Heart left ventricle (tissue), 13 donors: Measurements from ENCODE around the gene YWHAH.

Source experiments
- CTCF ChIP-seq, 12 donors: fragments of 200-600 bp; sonication (generic) in 4 of 12; IDR thresholded peaks; one replicate each; pipeline versions ENCODE4 v1.5.0 to v1.8.0; 2018 to 2022; ENCODE audit warnings: antibody characterized with exemption in 12 of 12, mild to moderate bottlenecking in 5 of 12
- POLR2A ChIP-seq, 2 donors: fragments of 450-650 bp; IDR thresholded peaks; one replicate each; pipeline ENCODE4 v1.6.1; 2017; ENCODE audit warnings: antibody characterized with exemption in 2 of 2, mild to moderate bottlenecking in 2 of 2, moderate library complexity in 2 of 2
- donor health status: ischemic (EF 13 %, LVEDD 7.1; RV severe dilation, severe dysfunction).
- donor health status: DM: no; HTN: yes; CAD: no.
- donor health status: DM: no; HTN: no; CAD: no.
- donor health status: ischemic (EF 25% LVEDD 6.9; RV normal size, moderate dysfunction).
- donor health status: ischemic (EF 25% LVEDD 5.7; RV mildly dilated, moderate dysfunction).
- donor health status: ischemic (EF 35%, LVEDD 5.7; RV mildly dilated, moderate dysfunction).
- donor health status: nonischemic (EF 11% LVEDD 7.7; RV severe dilation, severe dysfunction).
- donor health status: DM: yes; HTN: yes; CAD: no.
- donor health status: PGD.
- donor health status: ischemic (EF 29% LVEDD 5.4; RV normal size, mild dysfunction).
- donor health status: nonischemic (EF 23%, LVEDD 6.1; RV moderate dilation, normal function).

GRCh38 chr22:31960767-31961166 lies 16.4 kb downstream of the YWHAH start:
- TF ChIP-seq POLR2A (IDR thresholded peaks at IDR 0.05) (no peak), CTCF (IDR thresholded peaks at IDR 0.05) (no peak)
